GM18868 (cell line): ENCODE data around the gene SLC4A9.
"Not testable (repeated sequence)": the region's sequence is repeated elsewhere in the genome, so short reads cannot be mapped to it uniquely, and the experiment has no call there.

Experiments used
- ATAC-seq: cut with Tn5 transposase; IDR thresholded peaks from one replicate; pipeline ENCODE4 v1.9.1; 2021; ENCODE audit warnings: mild to moderate bottlenecking, moderate library complexity; ENCODE audit not compliant: unreplicated experiment

Gene SLC4A9

GRCh38 chr5:140393738-140394137 lies 33.7 kb downstream of the SLC4A9 start:
- no peak for ATAC-seq

- no peak for ATAC-seq
Observed at GRCh38 chr5:140398379-140398811, 38.4 kb downstream of the SLC4A9 start.

GRCh38 chr5:140399979-140400729 lies 40.2 kb downstream of the SLC4A9 start:
- peak; percentile 0 for ATAC-seq

- peak; percentile 65 for ATAC-seq
Observed at GRCh38 chr5:140400730-140401361, 40.9 kb downstream of the SLC4A9 start.

- ATAC-seq: peak; percentile 82
Observed at GRCh38 chr5:140401362-140402257, 41.6 kb downstream of the SLC4A9 start, which contains the start of gene ANKHD1. ANKHD1 (plus strand) TSS chr5:140401833; CDS start chr5:140401968, 135 bp downstream.

GRCh38 chr5:140402258-140403074 lies 42.5 kb downstream of the SLC4A9 start:
- no peak for ATAC-seq

GRCh38 chr5:140403613-140404012 lies 43.6 kb downstream of the SLC4A9 start:
- ATAC-seq: no peak

- ATAC-seq: no peak
Observed at GRCh38 chr5:140408750-140409241, 48.8 kb downstream of the SLC4A9 start.

GRCh38 chr5:140413230-140413629 lies 53.2 kb downstream of the SLC4A9 start:
- no peak for ATAC-seq

GRCh38 chr5:140417235-140417634 lies 57.2 kb downstream of the SLC4A9 start:
- no peak for ATAC-seq

- no peak for ATAC-seq
Observed at GRCh38 chr5:140418862-140419520, 59.0 kb downstream of the SLC4A9 start.

GRCh38 chr5:140420226-140420570 lies 60.2 kb downstream of the SLC4A9 start:
- ATAC-seq: no peak

GRCh38 chr5:140420665-140421361 lies 60.8 kb downstream of the SLC4A9 start:
- ATAC-seq: no peak

- ATAC-seq: not testable (repeated sequence)
Observed at GRCh38 chr5:140421375-140421774, 61.4 kb downstream of the SLC4A9 start.

GRCh38 chr5:140423609-140424008 lies 63.6 kb downstream of the SLC4A9 start:
- no peak for ATAC-seq

GRCh38 chr5:140424135-140424534 lies 64.1 kb downstream of the SLC4A9 start:
- no peak for ATAC-seq
